H9 (cell line): ENCODE measurements around the gene ALDH1A2. TPM values are rescaled to one million over a fixed set of nuclear protein-coding genes. Genes with fewer than 3 reads are reported as not detected.

ENCODE experiments used
- DNase-seq: peaks from one replicate; pipeline ENCODE4 v3.0.0-alpha.2; 2017
- H2AFZ ChIP-seq: one replicate; pipeline ENCODE4 v1.6.1; 2013; ENCODE audit warnings: mild to moderate bottlenecking, low read length, control low read depth, moderate library complexity
- H2AK5ac ChIP-seq: 2 replicates; pipeline ENCODE4 v1.6.1; 2013; ENCODE audit warnings: low read length, control low read depth, mixed read lengths; ENCODE audit not compliant: insufficient read length
- H2BK120ac ChIP-seq: one replicate; pipeline ENCODE4 v1.6.1; 2013; ENCODE audit warnings: low read depth, mild to moderate bottlenecking, low read length, control low read depth, inconsistent platforms; ENCODE audit not compliant: poor library complexity, severe bottlenecking
- H2BK12ac ChIP-seq: 2 replicates; pipeline ENCODE4 v1.6.1; 2013; ENCODE audit warnings: low read length, control low read depth, mixed read lengths, low read depth; ENCODE audit not compliant: insufficient read length
- H2BK15ac ChIP-seq: 2 replicates; pipeline ENCODE4 v1.6.1; 2013; ENCODE audit warnings: low read depth, low read length, control low read depth
- H2BK20ac ChIP-seq: one replicate; pipeline ENCODE4 v1.6.1; 2013; ENCODE audit warnings: low read depth, mild to moderate bottlenecking, low read length, control low read depth, inconsistent platforms; ENCODE audit not compliant: poor library complexity, severe bottlenecking
- H2BK5ac ChIP-seq: 2 replicates; pipeline ENCODE4 v1.6.1; 2013; ENCODE audit warnings: low read length, control low read depth, mixed read lengths; ENCODE audit not compliant: insufficient read length
- H3K14ac ChIP-seq: 2 replicates; pipeline ENCODE4 v1.6.1; 2013; ENCODE audit warnings: low read length, control low read depth; ENCODE audit not compliant: insufficient read depth
- H3K18ac ChIP-seq: 2 replicates; pipeline ENCODE4 v1.6.1; 2013; ENCODE audit warnings: low read depth, mild to moderate bottlenecking, mixed read lengths, low read length, control low read depth; ENCODE audit not compliant: insufficient read length
- H3K23ac ChIP-seq: 2 replicates; pipeline ENCODE4 v1.6.1; 2013; ENCODE audit warnings: low read length, control low read depth, mixed read lengths, low read depth; ENCODE audit not compliant: insufficient read length
- H3K23me2 ChIP-seq: 2 replicates; pipeline ENCODE4 v1.6.1; 2013; ENCODE audit warnings: low read depth, mild to moderate bottlenecking, mixed read lengths, low read length, control low read depth; ENCODE audit not compliant: insufficient read length, poor library complexity, severe bottlenecking
- H3K27ac ChIP-seq: 2 replicates; pipeline ENCODE4 v1.5.1; 2013; ENCODE audit warnings: low read length, control low read depth, mixed read lengths, low read depth; ENCODE audit not compliant: insufficient read length
- H3K27me3 ChIP-seq: 2 replicates; pipeline ENCODE4 v1.6.1; 2013; ENCODE audit warnings: low read length, control low read depth, inconsistent platforms; ENCODE audit not compliant: insufficient read depth
- H3K4ac ChIP-seq: 2 replicates; pipeline ENCODE4 v1.6.1; 2013; ENCODE audit warnings: low read depth, mild to moderate bottlenecking, control low read depth, inconsistent platforms, low read length, moderate library complexity
- H3K4me1 ChIP-seq: 2 replicates; pipeline ENCODE4 v1.6.1; 2013; ENCODE audit warnings: low read length, control low read depth, inconsistent platforms; ENCODE audit not compliant: insufficient read depth
- H3K4me2 ChIP-seq: 2 replicates; pipeline ENCODE4 v1.6.1; 2013; ENCODE audit warnings: low read length, control low read depth, mixed read lengths; ENCODE audit not compliant: insufficient read length, insufficient read depth
- H3K56ac ChIP-seq: 2 replicates; pipeline ENCODE4 v1.6.1; 2013; ENCODE audit warnings: low read depth, mild to moderate bottlenecking, mixed read lengths, low read length, control low read depth; ENCODE audit not compliant: insufficient read length
- H3K79me1 ChIP-seq: 2 replicates; pipeline ENCODE4 v1.6.1; 2013; ENCODE audit warnings: low read depth, mild to moderate bottlenecking, moderate library complexity, low read length, control low read depth, inconsistent platforms; ENCODE audit not compliant: insufficient read depth, poor library complexity, severe bottlenecking
- H3K79me2 ChIP-seq: 2 replicates; pipeline ENCODE4 v1.6.1; 2013; ENCODE audit warnings: low read length, control low read depth, inconsistent platforms; ENCODE audit not compliant: insufficient read depth
- H3K9ac ChIP-seq: 2 replicates; pipeline ENCODE4 v1.6.1; 2013; ENCODE audit warnings: low read length, control low read depth, mixed read lengths; ENCODE audit not compliant: insufficient read length; ENCODE audit errors: extremely low read depth
- H3K9me3 ChIP-seq: one replicate; pipeline ENCODE4 v1.6.1; 2013; ENCODE audit warnings: low read depth, low read length, inconsistent platforms; ENCODE audit not compliant: control insufficient read depth
- H3T11ph ChIP-seq: one replicate; pipeline ENCODE4 v1.6.1; 2013; ENCODE audit warnings: mild to moderate bottlenecking, low read length, control low read depth, inconsistent platforms
- H4K20me1 ChIP-seq: one replicate; pipeline ENCODE4 v1.6.1; 2013; ENCODE audit not compliant: control insufficient read depth, insufficient read length, insufficient read depth
- H4K5ac ChIP-seq: 2 replicates; pipeline ENCODE4 v1.6.1; 2013; ENCODE audit warnings: low read depth, mild to moderate bottlenecking, mixed read lengths, low read length, control low read depth; ENCODE audit not compliant: insufficient read length
- H4K8ac ChIP-seq: replicated peaks from 2 replicates; pipeline ENCODE4 v1.6.1; 2013; ENCODE audit warnings: low read length, control low read depth, mixed read lengths, low read depth; ENCODE audit not compliant: insufficient read length
- H4K91ac ChIP-seq: 2 replicates; pipeline ENCODE4 v1.6.1; 2013; ENCODE audit warnings: low read depth, mild to moderate bottlenecking, moderate library complexity, mixed read lengths, low read length, control low read depth; ENCODE audit not compliant: insufficient read length
- H3K27ac Mint-ChIP-seq, 3 experiments: 2 replicates in 2 of 3; 3 replicates in 1 of 3; pipeline ENCODE4 v1.8.0; 2020 to 2021; ENCODE audit warnings: mixed read lengths in 3 of 3, mild to moderate bottlenecking in 1 of 3, moderate library complexity in 1 of 3
- H3K27me3 Mint-ChIP-seq: 2 replicates; pipeline ENCODE4 v1.8.0; 2021; ENCODE audit warnings: low read depth, mild to moderate bottlenecking, moderate library complexity, mixed read lengths
- H3K36me3 Mint-ChIP-seq, 3 experiments: 2 replicates in 2 of 3; 3 replicates in 1 of 3; pipeline ENCODE4 v1.8.0; 2020 to 2021; ENCODE audit warnings: low read depth in 3 of 3, mixed read lengths in 3 of 3; ENCODE audit not compliant: insufficient read depth in 1 of 3
- H3K4me1 Mint-ChIP-seq, 2 experiments: 2 replicates each; pipeline ENCODE4 v1.8.0; 2020; ENCODE audit warnings: mixed read lengths in 2 of 2
- H3K4me3 Mint-ChIP-seq, 2 experiments: 2 replicates in 1 of 2; 3 replicates in 1 of 2; pipeline ENCODE4 v1.8.0; 2020 to 2021; ENCODE audit warnings: mild to moderate bottlenecking in 2 of 2, mixed read lengths in 2 of 2, moderate library complexity in 1 of 2
- H3K9me3 Mint-ChIP-seq, 2 experiments: 2 replicates in 1 of 2; 3 replicates in 1 of 2; pipeline ENCODE4 v1.8.0; 2020; ENCODE audit warnings: mild to moderate bottlenecking in 2 of 2, mixed read lengths in 2 of 2, moderate library complexity in 1 of 2
- CTCF ChIP-seq: fragments of 200-600 bp; sonication (generic); conservative IDR thresholded peaks from 3 replicates; pipeline ENCODE4 v1.8.0; 2021; ENCODE audit warnings: antibody characterized with exemption, mild to moderate bottlenecking
- WGBS: extraction: QIAGEN DNeasy Blood & Tissue Kit; methylation state at CpG from one replicate; pipeline ENCODE4 v1.1.7; 2013; ENCODE audit warnings: missing lambda C conversion rate, low lambda C conversion rate, mixed read lengths; ENCODE audit not compliant: insufficient read length; ENCODE audit errors: extremely low coverage; 5-methylcytosine and 5-hydroxymethylcytosine counted together
- total RNA-seq: library from RNA; stranded (reverse); gene quantifications from 2 replicates; pipeline ENCODE4 v1.2.1, GENCODE V29; 2021

ALDH1A2 gene
- total RNA-seq, 1 experiment from 2014 or later = 0.72 TPM

- Histone ChIP-seq H3K79me1 (no peaks in the 10 kb centered on the region), H2BK120ac (no peak overlapping the region), H3K23ac (no peak overlapping the region), H4K8ac (no peak overlapping the region), H2BK12ac (no peak overlapping the region), H3K23me2 (no peaks in the 10 kb centered on the region), H4K20me1 (no peaks in the 10 kb centered on the region), H3K9me3 (no peaks in the 10 kb centered on the region), H3K56ac (no peak overlapping the region), H4K91ac (no peak overlapping the region), H3K4ac (no peak overlapping the region), H2BK15ac (no peak overlapping the region), H2AFZ (no peak overlapping the region), H3K14ac (no peak overlapping the region; the same call in 1 of the 2 replicates), H2BK20ac (no peak overlapping the region), H3K4me2 (no peak overlapping the region), H3K27ac (no peak overlapping the region), H4K5ac (no peak overlapping the region), H2BK5ac (no peak overlapping the region), H3K79me2 (no peaks in the 10 kb centered on the region), H3T11ph (no peak overlapping the region), H3K4me1 (no peaks in the 10 kb centered on the region), H3K9ac (no peak overlapping the region), H3K27me3 (no peaks in the 10 kb centered on the region), H3K18ac (no peak overlapping the region), H2AK5ac (no peak overlapping the region)
- Mint-ChIP-seq H3K4me1 (peaks cover 0 to 6% of the 10 kb centered on the region in 2 experiments; a peak in 2 of 4 replicates), H3K9me3 (no peaks in the 10 kb centered on the region; a peak in 1 of 5 replicates), H3K27ac (no peak overlapping the region), H3K4me3 (no peak overlapping the region), H3K27me3 (no peaks in the 10 kb centered on the region), H3K36me3 (no peaks in the 10 kb centered on the region)
- DNase-seq = no peak
- TF ChIP-seq CTCF = peak; percentile 39; the same call in 1 of the 3 replicates
- no CpG with 5 or more reads among the region's 3 CpGs for WGBS
Observed at GRCh38 chr15:57943754-57944420, 121.6 kb downstream of the ALDH1A2 start.
